ENCODE data around the gene ARL17B.
"Not testable (repeated sequence)": the region's sequence is repeated elsewhere in the genome, so short reads cannot be mapped to it uniquely, and the experiment has no call there.

DNA sequence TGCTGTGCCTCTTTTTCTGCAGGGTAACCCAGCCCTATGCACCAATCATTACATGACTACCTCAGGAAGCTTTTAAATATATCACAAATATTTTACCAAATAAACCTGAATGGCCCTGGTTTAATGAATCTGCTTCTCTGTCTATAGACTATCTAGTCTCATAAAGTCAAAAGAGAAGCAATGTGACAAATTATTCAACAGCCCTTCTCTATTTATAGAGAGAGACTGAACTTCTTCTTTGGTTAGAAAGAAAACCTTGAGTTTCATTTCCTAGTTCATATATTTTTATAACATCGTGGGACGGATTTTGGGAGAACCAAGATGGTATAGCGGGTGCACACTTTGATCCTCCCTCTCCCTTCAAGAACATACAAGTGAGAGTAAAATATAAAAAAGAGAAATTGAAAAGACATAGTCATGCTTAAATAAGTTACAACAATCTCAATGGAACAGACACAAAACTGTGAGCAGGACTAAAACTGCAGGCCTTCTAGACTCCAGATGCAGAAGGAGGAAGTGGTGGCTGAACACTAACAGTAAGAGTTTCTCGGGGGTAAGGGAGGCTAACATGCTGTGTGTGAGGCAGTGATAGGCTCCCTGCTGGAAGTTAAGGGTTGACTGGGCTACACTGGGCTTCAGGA is 70.5 kb downstream of the ARL17B start:
- TF ChIP-seq, protein P1, sequence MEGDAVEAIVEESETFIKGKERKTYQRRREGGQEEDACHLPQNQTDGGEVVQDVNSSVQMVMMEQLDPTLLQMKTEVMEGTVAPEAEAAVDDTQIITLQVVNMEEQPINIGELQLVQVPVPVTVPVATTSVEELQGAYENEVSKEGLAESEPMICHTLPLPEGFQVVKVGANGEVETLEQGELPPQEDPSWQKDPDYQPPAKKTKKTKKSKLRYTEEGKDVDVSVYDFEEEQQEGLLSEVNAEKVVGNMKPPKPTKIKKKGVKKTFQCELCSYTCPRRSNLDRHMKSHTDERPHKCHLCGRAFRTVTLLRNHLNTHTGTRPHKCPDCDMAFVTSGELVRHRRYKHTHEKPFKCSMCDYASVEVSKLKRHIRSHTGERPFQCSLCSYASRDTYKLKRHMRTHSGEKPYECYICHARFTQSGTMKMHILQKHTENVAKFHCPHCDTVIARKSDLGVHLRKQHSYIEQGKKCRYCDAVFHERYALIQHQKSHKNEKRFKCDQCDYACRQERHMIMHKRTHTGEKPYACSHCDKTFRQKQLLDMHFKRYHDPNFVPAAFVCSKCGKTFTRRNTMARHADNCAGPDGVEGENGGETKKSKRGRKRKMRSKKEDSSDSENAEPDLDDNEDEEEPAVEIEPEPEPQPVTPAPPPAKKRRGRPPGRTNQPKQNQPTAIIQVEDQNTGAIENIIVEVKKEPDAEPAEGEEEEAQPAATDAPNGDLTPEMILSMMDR (IDR thresholded peaks at IDR 0.05), result not testable (repeated sequence)
- not testable (repeated sequence) for TF ChIP-seq POLR2AphosphoS5 (IDR thresholded peaks at IDR 0.05)
